GM23338 (cell line): Measurements from ENCODE around the gene ANKRD23. TPM values are rescaled to one million over a fixed set of nuclear protein-coding genes. Genes with fewer than 3 reads are reported as not detected.

Source experiments
- ATAC-seq: fragments of 200-7000 bp; cut with Tn5 transposase; 3 replicates; pipeline ENCODE4 v1.9.1; 2020
- DNase-seq: peaks from one replicate; pipeline ENCODE4 v3.0.0-alpha.2; 2015; ENCODE audit warnings: low spot score
- H2AFZ ChIP-seq: fragments of 200-600 bp; sonication (generic); 2 replicates; pipeline ENCODE4 v1.8.0; 2016; ENCODE audit warnings: antibody characterized with exemption, mild to moderate bottlenecking, moderate library complexity
- H3F3A ChIP-seq: fragments of 200-600 bp; sonication (generic); replicated peaks from 2 replicates; pipeline ENCODE4 v1.8.0; 2017; ENCODE audit warnings: antibody characterized with exemption, mixed run types, low read depth
- H3K27ac ChIP-seq: fragments of 200-600 bp; sonication (generic); 2 replicates; pipeline ENCODE4 v1.6.1; 2016; ENCODE audit warnings: low read depth
- H3K27me3 ChIP-seq: fragments of 200-600 bp; sonication (generic); 2 replicates; pipeline ENCODE4 v1.8.0; 2016; ENCODE audit warnings: mild to moderate bottlenecking, mixed run types, moderate library complexity; ENCODE audit not compliant: insufficient read depth
- H3K36me3 ChIP-seq: fragments of 200-600 bp; sonication (generic); 2 replicates; pipeline ENCODE4 v1.8.0; 2016; ENCODE audit warnings: mild to moderate bottlenecking; ENCODE audit not compliant: insufficient read depth
- H3K4me1 ChIP-seq: fragments of 200-600 bp; sonication (generic); 2 replicates; pipeline ENCODE4 v1.8.0; 2016; ENCODE audit warnings: mild to moderate bottlenecking, moderate library complexity; ENCODE audit not compliant: insufficient read depth
- H3K4me2 ChIP-seq: fragments of 200-600 bp; sonication (generic); 2 replicates; pipeline ENCODE4 v1.7.1; 2017; ENCODE audit warnings: mixed run types
- H3K4me3 ChIP-seq: fragments of 200-600 bp; sonication (generic); 2 replicates; pipeline ENCODE4 v1.6.1; 2016; ENCODE audit warnings: mixed run types
- H3K79me2 ChIP-seq: fragments of 200-600 bp; sonication (generic); replicated peaks from 2 replicates; pipeline ENCODE4 v1.8.0; 2017; ENCODE audit warnings: mild to moderate bottlenecking; ENCODE audit not compliant: insufficient read depth
- H3K9me2 ChIP-seq: fragments of 200-600 bp; sonication (generic); 2 replicates; pipeline ENCODE4 v1.8.0; 2017; ENCODE audit not compliant: insufficient read depth
- H4K20me1 ChIP-seq: fragments of 200-600 bp; sonication (generic); replicated peaks from 2 replicates; pipeline ENCODE4 v1.8.0; 2017; ENCODE audit warnings: mild to moderate bottlenecking; ENCODE audit not compliant: insufficient read depth
- H3K27ac Mint-ChIP-seq: 2 replicates; pipeline ENCODE4 v1.8.0; 2020; ENCODE audit warnings: inconsistent platforms, mild to moderate bottlenecking, moderate library complexity, mixed read lengths
- H3K27me3 Mint-ChIP-seq: 3 replicates; pipeline ENCODE4 v1.8.0; 2022; ENCODE audit warnings: low read depth, mild to moderate bottlenecking, moderate library complexity, mixed read lengths, inconsistent platforms; ENCODE audit not compliant: insufficient read depth, poor library complexity
- H3K36me3 Mint-ChIP-seq: 3 replicates; pipeline ENCODE4 v1.8.0; 2021; ENCODE audit warnings: low read depth, mild to moderate bottlenecking, inconsistent platforms, moderate library complexity, mixed read lengths
- H3K4me1 Mint-ChIP-seq: 3 replicates; pipeline ENCODE4 v1.8.0; 2020; ENCODE audit warnings: mild to moderate bottlenecking, inconsistent platforms, mixed read lengths
- H3K4me3 Mint-ChIP-seq: 3 replicates; pipeline ENCODE4 v1.8.0; 2021; ENCODE audit warnings: moderate library complexity, mild to moderate bottlenecking, inconsistent platforms, mixed read lengths
- H3K9me3 Mint-ChIP-seq: 3 replicates; pipeline ENCODE4 v1.8.0; 2020; ENCODE audit warnings: moderate library complexity, mild to moderate bottlenecking, inconsistent platforms, mixed read lengths
- CREB1 ChIP-seq: fragments of 250-450 bp; sonication (Bioruptor Pico); IDR thresholded peaks from 2 replicates; pipeline ENCODE4 v1.5.0; 2020; ENCODE audit warnings: low read depth, mild to moderate bottlenecking, moderate library complexity
- ETS1 ChIP-seq: IDR thresholded peaks from 2 replicates; pipeline ENCODE4 v1.6.1; 2016; ENCODE audit warnings: antibody characterized with exemption
- EZH2 ChIP-seq: fragments of 200-600 bp; sonication (generic); IDR thresholded peaks from one replicate; pipeline ENCODE4 v1.8.0; 2017; ENCODE audit warnings: antibody characterized with exemption, mild to moderate bottlenecking, low read depth; ENCODE audit not compliant: unreplicated experiment
- EZH2phosphoT487 ChIP-seq: fragments of 200-600 bp; sonication (generic); IDR thresholded peaks from one replicate; pipeline ENCODE4 v1.8.1; 2018; ENCODE audit warnings: antibody characterized with exemption; ENCODE audit not compliant: unreplicated experiment
- JUNB ChIP-seq: IDR thresholded peaks from one replicate; pipeline ENCODE4 v1.6.1; 2016; ENCODE audit warnings: antibody characterized with exemption; ENCODE audit not compliant: unreplicated experiment
- NANOG ChIP-seq: IDR thresholded peaks from 2 replicates; pipeline ENCODE4 v1.6.1; 2016; ENCODE audit warnings: antibody characterized with exemption, borderline replicate concordance
- POLR2AphosphoS5 ChIP-seq: IDR thresholded peaks from 2 replicates; pipeline ENCODE4 v1.6.1; 2016; ENCODE audit warnings: antibody characterized with exemption, low read depth
- REST ChIP-seq: IDR thresholded peaks from one replicate; pipeline ENCODE4 v1.6.1; 2018; ENCODE audit warnings: antibody characterized with exemption; ENCODE audit not compliant: unreplicated experiment
- STAT1 ChIP-seq: IDR thresholded peaks from one replicate; pipeline ENCODE4 v1.6.1; 2016; ENCODE audit warnings: antibody characterized with exemption; ENCODE audit not compliant: unreplicated experiment
- ZNF114 ChIP-seq: fragments of 250-450 bp; sonication (Bioruptor Pico); IDR thresholded peaks from 2 replicates; pipeline ENCODE4 v1.5.0; 2020; ENCODE audit warnings: mild to moderate bottlenecking, moderate library complexity
- ZNF331 ChIP-seq: fragments of 250-450 bp; sonication (Bioruptor Pico); IDR thresholded peaks from 2 replicates; pipeline ENCODE4 v1.5.0; 2020; ENCODE audit warnings: low read depth, mild to moderate bottlenecking, moderate library complexity
- ZNF462 ChIP-seq: fragments of 250-450 bp; sonication (Bioruptor Pico); IDR thresholded peaks from 2 replicates; pipeline ENCODE4 v1.5.0; 2020; ENCODE audit warnings: mild to moderate bottlenecking, moderate library complexity
- polyA plus RNA-seq: library from polyadenylated mRNA; unstranded; fragments of >200 nt; fragmentation: Nextera tagmentation; extraction: Ambion mirVana; gene quantifications from 2 replicates; pipeline ENCODE4 v1.2.1, GENCODE V29; 2016
- total RNA-seq: library from RNA; depleted of rRNA; stranded (reverse); fragments of >200 nt; shearing (Covaris generic); gene quantifications from 2 replicates; pipeline ENCODE4 v1.2.3, GENCODE V29; 2014
- TF ChIP-seq, protein P1 (sequence below), 2 experiments: fragments of 200-600 bp in 1 of 2; sonication (generic) in 1 of 2; conservative IDR thresholded peaks; 2 replicates each; pipeline versions ENCODE4 v1.5.1 to v1.6.1; 2016 to 2017; ENCODE audit warnings: antibody characterized with exemption in 2 of 2, low read depth in 2 of 2, mild to moderate bottlenecking in 2 of 2, moderate library complexity in 1 of 2

Gene ANKRD23
- total and polyA plus RNA-seq, 2 experiments from 2014 or later, result 4.0 to 5.0 TPM

- peaks cover 19% of the 10 kb centered on the region for H3K4me1 Mint-ChIP-seq
- Histone ChIP-seq H4K20me1 (peaks cover 2% of the 10 kb centered on the region), H3K27ac (no peak overlapping the region), H3K4me1 (peaks cover 15% of the 10 kb centered on the region), H3K4me2 (no peak overlapping the region), H3F3A (peaks cover 17% of the 10 kb centered on the region; the same call in 1 of the 2 replicates), H3K36me3 (peaks cover 18% of the 10 kb centered on the region; the same call in 1 of the 2 replicates), H3K9me2 (no peaks in the 10 kb centered on the region), H3K79me2 (peaks cover 13% of the 10 kb centered on the region), H2AFZ (no peak overlapping the region), H3K27me3 (no peaks in the 10 kb centered on the region), H3K4me3 (no peak overlapping the region)
- peaks cover 84% of the 10 kb centered on the region for H3K36me3 Mint-ChIP-seq
- DNase-seq, result no peak
- ATAC-seq, result no peak
- H3K9me3 Mint-ChIP-seq, result no peaks in the 10 kb centered on the region
- no peak overlapping the region for H3K4me3 Mint-ChIP-seq
- H3K27ac Mint-ChIP-seq, result no peak overlapping the region; the same call in 1 of the 2 replicates
- TF ChIP-seq CREB1 (CRISPR knock-in tag) (no peak), STAT1 (no peak), POLR2AphosphoS5 (no peak), ZNF114 (no peak), EZH2 (no peak), NANOG (no peak), ZNF462 (CRISPR knock-in tag) (no peak), JUNB (no peak), ETS1 (no peak), ZNF331 (CRISPR knock-in tag) (no peak), REST (no peak), EZH2phosphoT487 (no peak)
- TF ChIP-seq, protein P1, sequence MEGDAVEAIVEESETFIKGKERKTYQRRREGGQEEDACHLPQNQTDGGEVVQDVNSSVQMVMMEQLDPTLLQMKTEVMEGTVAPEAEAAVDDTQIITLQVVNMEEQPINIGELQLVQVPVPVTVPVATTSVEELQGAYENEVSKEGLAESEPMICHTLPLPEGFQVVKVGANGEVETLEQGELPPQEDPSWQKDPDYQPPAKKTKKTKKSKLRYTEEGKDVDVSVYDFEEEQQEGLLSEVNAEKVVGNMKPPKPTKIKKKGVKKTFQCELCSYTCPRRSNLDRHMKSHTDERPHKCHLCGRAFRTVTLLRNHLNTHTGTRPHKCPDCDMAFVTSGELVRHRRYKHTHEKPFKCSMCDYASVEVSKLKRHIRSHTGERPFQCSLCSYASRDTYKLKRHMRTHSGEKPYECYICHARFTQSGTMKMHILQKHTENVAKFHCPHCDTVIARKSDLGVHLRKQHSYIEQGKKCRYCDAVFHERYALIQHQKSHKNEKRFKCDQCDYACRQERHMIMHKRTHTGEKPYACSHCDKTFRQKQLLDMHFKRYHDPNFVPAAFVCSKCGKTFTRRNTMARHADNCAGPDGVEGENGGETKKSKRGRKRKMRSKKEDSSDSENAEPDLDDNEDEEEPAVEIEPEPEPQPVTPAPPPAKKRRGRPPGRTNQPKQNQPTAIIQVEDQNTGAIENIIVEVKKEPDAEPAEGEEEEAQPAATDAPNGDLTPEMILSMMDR (conservative IDR thresholded peaks at IDR 0.05; ENCODE audit: low read depth in 2 of 2), result no peak
- H3K27me3 Mint-ChIP-seq, result peaks cover 7% of the 10 kb centered on the region
These were observed 15.4 kb downstream of the ANKRD23 start for GRCh38 chr2:96828436-96828835.
